GM20431 (cell line): ENCODE measurements around the gene PTPRN2.
"Not testable (repeated sequence)": the region's sequence is repeated elsewhere in the genome, so short reads cannot be mapped to it uniquely, and the experiment has no call there.

Source experiments
- in situ Hi-C: fragments of 300-500 bp; cut with MseI, MboI; formaldehyde crosslinking; loops from one replicate; pipeline ENCODE4 v1.15.0; 2020; ENCODE audit warnings: low sequenced_read_pairs; ENCODE audit not compliant: unreplicated experiment

PTPRN2 gene

GRCh38 chr7:157896376-157896675 lies 691.3 kb downstream of the PTPRN2 start:
- in situ Hi-C loops, result not testable (repeated sequence)

DNA sequence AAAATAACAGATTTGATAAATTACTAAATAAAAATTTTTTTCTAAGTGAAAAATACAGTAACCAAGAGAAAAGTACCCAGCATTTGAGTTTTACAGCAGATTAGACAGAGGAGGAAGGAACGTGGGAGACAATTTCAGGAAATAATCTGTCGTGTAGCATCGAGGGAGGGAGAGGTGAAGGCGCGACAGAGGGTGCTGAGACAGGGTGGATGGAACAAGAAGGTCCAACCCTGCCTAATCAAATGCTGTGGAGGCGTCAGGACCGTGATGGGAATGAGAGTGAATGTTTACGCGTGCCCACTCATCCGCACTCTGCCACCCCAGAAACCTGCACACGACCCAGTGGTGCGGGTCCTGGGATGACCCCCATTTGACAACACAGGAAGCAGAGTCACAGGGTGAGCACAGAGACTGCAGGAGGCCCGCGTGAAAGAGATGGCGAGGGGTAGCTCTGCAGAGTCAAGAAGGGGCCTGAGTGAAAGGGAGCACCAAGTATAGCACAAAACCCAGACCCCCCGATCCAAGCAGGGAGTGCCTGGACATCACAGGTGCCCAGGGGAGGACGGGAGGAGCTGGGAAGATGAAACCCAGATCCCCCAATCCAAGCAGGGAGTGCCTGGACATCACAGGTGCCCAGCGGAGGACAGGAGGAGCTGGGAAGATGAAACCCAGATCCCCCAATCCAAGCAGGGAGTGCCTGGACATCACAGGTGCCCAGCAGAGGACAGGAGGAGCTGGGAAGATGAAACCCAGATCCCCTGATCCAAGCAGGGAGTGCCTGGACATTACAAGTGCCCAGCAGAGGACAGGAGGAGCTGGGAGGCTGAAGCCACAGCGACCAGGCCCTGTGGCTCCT lies 691.9 kb downstream of the PTPRN2 start:
- in situ Hi-C loops, result no loop called here

GRCh38 chr7:157895098-157895497 lies 692.5 kb downstream of the PTPRN2 start:
- in situ Hi-C loops, result not testable (repeated sequence)

GRCh38 chr7:157893535-157894044 lies 694.0 kb downstream of the PTPRN2 start:
- in situ Hi-C loops, result no loop called here

DNA sequence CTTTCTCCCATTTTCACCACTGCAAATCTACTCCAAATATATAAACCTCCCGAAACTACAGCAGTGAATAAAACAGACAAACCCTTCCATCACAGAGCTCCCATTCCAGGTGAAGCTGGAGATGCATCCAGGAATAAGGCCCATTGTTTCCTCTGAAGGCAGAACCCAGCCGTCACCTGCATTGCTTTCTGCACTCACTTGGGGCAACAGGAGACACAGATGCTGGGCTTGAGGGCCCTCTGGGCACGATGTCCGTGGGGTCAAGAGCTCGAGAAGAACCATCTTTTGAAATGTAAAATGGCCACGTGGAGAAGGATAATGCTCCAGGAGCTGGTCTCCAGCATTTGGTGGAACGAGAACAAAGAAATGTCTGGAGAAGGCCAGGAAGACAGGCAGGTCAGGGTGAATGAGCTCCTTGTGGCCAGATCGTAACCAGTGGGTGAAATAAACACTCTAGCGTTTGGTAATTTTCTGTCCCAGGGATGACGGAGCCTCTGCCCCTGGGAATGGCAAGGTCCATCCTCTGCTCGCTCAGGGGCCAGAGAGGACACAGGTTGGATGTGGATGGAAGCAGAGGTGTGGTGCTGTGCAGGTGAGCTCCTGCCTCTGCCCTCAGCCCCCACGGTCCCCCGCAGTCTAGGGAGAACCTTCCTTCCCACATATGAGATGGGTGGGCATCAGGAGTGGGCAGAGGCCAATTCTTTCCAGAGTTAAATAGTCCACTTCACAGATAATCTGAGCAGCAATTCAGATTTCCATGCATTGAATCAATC lies 694.7 kb downstream of the PTPRN2 start:
- in situ Hi-C loops, result no loop called here

DNA sequence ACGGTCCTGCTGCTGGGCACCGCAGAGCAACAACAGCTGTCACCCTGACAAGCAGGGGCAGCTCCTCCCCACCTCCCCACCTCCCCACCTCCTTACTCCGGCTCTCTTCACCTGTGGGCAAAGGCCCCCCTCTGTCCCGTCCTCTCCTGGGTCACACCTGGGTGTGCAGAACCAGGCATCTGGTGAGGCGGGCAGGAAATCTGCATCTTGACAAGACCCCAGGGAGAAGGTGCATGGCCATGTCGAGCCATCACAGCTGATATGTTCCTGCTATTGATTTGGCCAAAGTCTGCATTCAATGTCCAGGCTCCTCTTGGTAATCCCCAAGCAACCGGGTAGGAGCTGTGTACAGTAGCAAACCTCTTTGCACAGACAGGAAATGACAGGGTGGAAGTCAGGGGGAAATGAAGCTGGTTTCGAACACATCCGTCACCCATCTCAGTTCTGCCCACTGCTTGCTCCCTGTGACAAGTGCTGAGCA lies 696.7 kb downstream of the PTPRN2 start:
- in situ Hi-C loops, result no loop called here

DNA sequence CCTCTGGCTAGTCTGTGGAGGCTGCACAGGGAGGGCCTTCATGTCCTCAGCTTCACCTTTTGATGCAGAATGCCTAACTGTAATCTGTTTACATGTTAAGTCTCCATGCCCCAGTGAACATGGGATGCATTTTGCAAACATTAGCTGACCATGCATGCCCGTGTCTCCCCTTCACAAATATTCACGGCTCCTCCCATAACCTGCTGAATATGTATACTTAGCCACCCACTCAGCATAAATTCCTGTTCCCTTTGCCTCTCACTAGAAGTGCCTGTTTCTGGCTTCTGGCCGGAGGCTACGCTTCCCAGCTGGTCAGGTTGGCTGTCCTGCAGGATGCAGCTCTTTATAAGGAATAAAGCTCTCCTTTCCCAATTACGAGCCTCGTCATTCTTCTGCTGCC lies 698.1 kb downstream of the PTPRN2 start:
- in situ Hi-C loops, result no loop called here

- in situ Hi-C loops, result no loop called here
These were observed 699.0 kb downstream of the PTPRN2 start for GRCh38 chr7:157888579-157888978.

DNA sequence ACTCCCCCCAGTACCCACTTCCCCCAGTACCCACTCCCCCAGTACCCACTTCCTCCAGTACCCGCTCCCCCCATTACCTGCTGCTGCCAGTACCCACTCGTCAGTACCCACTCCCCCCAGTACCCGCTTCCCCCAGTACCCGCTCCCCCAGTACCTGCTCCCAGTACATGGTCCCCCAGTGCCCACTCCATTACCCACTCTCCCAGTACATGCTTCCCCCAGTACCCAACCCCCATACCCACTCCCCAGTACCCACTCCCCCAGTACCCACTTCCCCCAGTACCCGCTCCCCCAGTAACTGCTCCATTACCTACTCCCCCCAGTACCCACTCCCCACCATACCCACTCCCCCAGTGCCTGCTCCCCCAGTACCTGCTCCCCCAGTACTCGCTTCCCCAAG lies 700.2 kb downstream of the PTPRN2 start:
- in situ Hi-C loops, result no loop called here

DNA sequence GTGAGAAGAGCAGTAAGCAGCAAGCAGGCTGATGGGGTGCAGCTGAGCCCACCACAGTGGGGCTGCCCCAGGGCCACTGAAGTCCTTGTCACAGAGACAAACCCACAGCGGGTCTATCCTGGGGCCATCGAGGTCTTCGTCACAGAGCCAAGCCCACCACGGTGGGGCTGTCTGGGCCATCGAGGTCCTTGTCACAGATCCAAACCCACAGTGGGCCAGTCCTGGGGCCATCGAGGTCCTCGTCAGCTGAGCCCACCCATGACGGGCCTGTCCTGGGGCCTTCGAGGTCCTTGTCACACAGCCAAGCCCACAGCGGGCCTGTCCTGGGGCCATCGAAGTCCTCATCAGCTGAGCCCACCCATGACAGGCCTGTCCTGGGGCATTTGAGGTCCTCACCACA lies 700.9 kb downstream of the PTPRN2 start:
- in situ Hi-C loops, result no loop called here

DNA sequence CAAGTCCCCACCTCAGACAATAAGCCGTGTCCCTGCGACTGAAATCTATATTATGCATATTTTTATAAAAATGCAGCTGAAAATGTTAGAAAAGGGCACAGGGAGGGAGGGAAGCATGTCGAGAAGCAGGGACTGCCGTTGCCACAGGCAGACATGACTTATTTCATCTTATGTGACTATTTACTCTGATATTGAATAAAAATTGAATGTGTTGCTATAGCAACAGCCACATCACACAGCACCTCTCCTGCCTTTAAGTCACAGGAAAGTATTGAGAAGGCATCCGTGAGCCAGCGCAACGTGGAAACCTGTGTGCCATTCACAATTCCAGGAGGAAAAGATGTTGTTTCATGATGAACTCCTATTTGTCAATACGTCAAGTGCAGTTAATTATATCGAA lies 701.4 kb downstream of the PTPRN2 start:
- in situ Hi-C loops, result no loop called here

DNA sequence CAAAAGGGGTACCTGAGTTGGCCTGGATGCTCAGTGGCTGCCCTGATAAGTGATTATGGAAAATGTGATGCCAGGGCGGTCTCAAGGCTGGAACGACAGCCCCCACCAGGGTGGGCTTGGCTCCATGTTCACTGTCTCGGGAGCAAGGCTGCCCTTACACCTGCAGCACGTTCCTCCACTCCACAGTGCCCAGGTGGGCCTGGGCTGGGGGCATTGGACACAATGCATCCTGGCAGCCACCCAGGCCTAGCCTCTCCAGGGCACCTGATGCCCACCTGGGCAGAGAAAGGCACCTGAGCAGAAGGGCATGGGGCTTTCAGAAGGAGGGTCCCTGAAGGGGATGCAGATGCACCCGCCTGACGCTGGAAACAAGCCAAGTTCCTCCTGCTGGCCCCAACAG lies 702.5 kb downstream of the PTPRN2 start:
- in situ Hi-C loops, result no loop called here

- in situ Hi-C loops, result no loop called here
These were observed 703.1 kb downstream of the PTPRN2 start for GRCh38 chr7:157884461-157885062.

GRCh38 chr7:157881048-157881771 lies 706.4 kb downstream of the PTPRN2 start:
- in situ Hi-C loops, result no loop called here

DNA sequence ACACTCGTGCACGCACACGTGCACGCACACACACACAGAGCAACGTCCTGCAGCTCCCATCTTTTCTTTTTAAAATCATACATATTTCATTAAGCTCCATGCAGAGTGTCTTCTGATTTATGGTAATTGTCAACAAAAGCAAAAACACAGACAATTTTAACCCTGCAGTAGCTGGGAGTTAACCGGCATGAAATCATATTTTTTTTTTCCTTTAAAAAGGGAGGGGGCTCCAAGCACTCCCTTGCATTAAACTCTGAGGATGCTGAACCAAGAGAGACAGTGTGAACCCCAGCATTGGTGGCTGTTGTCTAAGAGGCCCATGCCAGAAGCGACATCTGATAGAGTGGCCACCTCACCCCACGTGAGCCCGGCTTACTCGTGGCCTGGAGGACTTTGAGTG lies 708.2 kb downstream of the PTPRN2 start:
- in situ Hi-C loops, result no loop called here

DNA sequence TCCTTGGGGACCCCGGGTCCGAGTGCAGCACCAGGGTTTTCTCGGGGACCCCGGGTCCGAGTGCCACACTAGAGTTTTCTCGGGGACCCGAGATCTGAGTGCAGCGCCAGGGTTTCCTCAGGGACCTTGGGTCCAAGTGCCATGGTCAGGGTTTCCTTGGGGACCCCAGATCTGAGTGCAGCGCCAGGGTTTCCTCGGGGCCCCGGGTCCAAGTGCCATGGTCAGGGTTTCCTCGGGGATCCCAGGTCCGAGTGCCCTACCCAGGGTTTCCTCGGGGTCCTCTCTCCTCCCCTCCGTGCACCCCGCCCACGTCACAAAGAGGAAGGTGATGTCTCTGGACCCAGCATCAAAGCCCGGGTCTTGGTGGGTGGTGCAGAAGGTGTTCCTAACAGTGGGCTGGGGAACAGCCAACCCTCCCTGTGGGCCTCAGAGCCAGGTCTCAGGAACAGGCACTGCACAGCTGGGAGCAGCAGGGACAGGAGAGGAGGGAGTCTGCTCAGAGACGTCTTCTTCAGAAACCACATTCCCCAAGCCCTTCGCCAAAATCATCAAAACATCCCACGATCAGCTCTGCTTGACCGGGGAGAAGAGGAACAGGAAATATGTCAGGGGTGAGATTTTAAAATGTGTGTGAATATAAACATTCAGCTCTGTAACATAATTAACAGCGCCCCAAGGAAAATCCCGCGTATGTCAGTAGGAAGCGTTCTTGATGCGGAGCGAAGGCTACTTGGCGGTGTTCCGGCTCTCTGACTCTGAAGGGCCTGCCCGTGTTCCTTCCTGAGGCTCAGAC lies 710.1 kb downstream of the PTPRN2 start:
- in situ Hi-C loops, result no loop called here

- in situ Hi-C loops, result no loop called here
These were observed 710.9 kb downstream of the PTPRN2 start for GRCh38 chr7:157876469-157877285.
